Body of pancreas (tissue), 4 donors: Measurements from ENCODE around the gene DNTT. TPM values are rescaled to one million over a fixed set of nuclear protein-coding genes. Genes with fewer than 3 reads are reported as not detected.

Source experiments
- ATAC-seq: fragments of 150-250 bp; one replicate; pipeline ENCODE4 v1.9.1; 2016
- DNase-seq, 4 donors: peaks; one replicate each; pipeline ENCODE4 v3.0.0-alpha.2; 2019
- H3K27ac ChIP-seq, 4 donors: fragments of 200-600 bp; sonication (generic); 1 replicate in 3 of 4; 2 replicates in 1 of 4; pipeline versions ENCODE4 v1.5.1 to v1.6.1; 2016 to 2019; ENCODE audit warnings: mild to moderate bottlenecking in 1 of 4, mixed read lengths in 1 of 4, moderate library complexity in 1 of 4
- H3K27me3 ChIP-seq, 2 donors: fragments of 200-600 bp; sonication (generic); one replicate each; pipeline ENCODE4 v1.6.0; 2016; ENCODE audit warnings: mild to moderate bottlenecking in 1 of 2
- H3K36me3 ChIP-seq, 2 donors: fragments of 200-600 bp; sonication (generic); replicated peaks in 1 of 2; 2 replicates each; pipeline ENCODE4 v1.5.1; 2016; ENCODE audit warnings: low read depth in 2 of 2; ENCODE audit not compliant: insufficient read depth in 1 of 2
- H3K4me1 ChIP-seq: fragments of 200-600 bp; sonication (generic); one replicate; pipeline ENCODE4 v1.6.0; 2016
- H3K4me3 ChIP-seq, 2 donors: fragments of 200-600 bp; sonication (generic); 1 replicate in 1 of 2; 2 replicates in 1 of 2; pipeline ENCODE4 v1.5.1; 2016 to 2019
- H3K9me3 ChIP-seq, 3 donors: fragments of 200-600 bp; sonication (generic); 1 replicate in 2 of 3; 2 replicates in 1 of 3; pipeline ENCODE4 v1.5.1; 2016
- POLR2A ChIP-seq, 3 donors: fragments of 450-650 bp; IDR thresholded peaks; one replicate each; pipeline ENCODE4 v1.6.1; 2016; ENCODE audit warnings: antibody characterized with exemption in 3 of 3, mild to moderate bottlenecking in 2 of 3
- WGBS, 2 donors: methylation state at CpG; one replicate each; pipeline ENCODE4 v1.1.5; 2017; 5-methylcytosine and 5-hydroxymethylcytosine counted together
- intact Hi-C: fragments of 100-400 bp; cut with DNase I; formaldehyde crosslinking; loops from one replicate; pipeline ENCODE4 v1.15.1; 2023
- total RNA-seq, 2 donors: library from RNA; depleted of rRNA; stranded (reverse); fragments of >200 nt; gene quantifications; one replicate each; pipeline ENCODE4 v1.1.0, GENCODE V29; 2016
- TF ChIP-seq, protein P1 (sequence below), 7 experiments: fragments of 450-650 bp in 4 of 7; fragments of 200-600 bp in 3 of 7; sonication (generic) in 3 of 7; IDR thresholded peaks; one replicate each; pipeline ENCODE4 v1.5.1; 2016 to 2019; ENCODE audit warnings: antibody characterized with exemption in 7 of 7

Gene DNTT
- total RNA-seq, 2 donors from 2014 or later = not detected

DNA sequence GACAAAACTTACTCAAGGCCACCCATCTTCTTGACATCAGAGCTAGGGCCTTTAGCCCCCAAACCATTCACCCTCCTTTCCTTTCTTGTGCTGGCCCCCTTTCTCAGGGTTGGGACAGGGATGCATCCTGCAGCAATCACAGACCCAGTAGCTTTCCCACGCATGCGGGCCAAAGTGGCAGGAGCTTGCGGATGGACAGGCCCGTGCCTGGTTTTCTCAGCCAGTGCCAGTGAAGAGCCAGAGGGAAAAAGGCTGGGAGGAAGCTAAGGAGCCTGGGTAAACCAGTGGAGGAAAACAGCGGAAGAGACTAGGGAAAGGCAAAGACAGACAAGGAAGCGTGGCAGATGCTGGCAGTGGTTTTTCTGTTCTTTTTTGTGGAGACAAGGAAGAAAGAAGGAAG lies 27.8 kb upstream of the DNTT start:
- intact Hi-C loops = no loop called here
- H3K36me3 ChIP-seq = no peaks in the 10 kb centered on the region
- WGBS, 2 donors = 91 to 92% methylated on average over 6 of the region's 6 CpGs
- H3K27me3 ChIP-seq = no peaks in the 10 kb centered on the region
- H3K4me3 ChIP-seq = no peak overlapping the region
- no peak for ATAC-seq
- TF ChIP-seq POLR2A (IDR thresholded peaks at IDR 0.05) = no peak
- TF ChIP-seq, protein P1, sequence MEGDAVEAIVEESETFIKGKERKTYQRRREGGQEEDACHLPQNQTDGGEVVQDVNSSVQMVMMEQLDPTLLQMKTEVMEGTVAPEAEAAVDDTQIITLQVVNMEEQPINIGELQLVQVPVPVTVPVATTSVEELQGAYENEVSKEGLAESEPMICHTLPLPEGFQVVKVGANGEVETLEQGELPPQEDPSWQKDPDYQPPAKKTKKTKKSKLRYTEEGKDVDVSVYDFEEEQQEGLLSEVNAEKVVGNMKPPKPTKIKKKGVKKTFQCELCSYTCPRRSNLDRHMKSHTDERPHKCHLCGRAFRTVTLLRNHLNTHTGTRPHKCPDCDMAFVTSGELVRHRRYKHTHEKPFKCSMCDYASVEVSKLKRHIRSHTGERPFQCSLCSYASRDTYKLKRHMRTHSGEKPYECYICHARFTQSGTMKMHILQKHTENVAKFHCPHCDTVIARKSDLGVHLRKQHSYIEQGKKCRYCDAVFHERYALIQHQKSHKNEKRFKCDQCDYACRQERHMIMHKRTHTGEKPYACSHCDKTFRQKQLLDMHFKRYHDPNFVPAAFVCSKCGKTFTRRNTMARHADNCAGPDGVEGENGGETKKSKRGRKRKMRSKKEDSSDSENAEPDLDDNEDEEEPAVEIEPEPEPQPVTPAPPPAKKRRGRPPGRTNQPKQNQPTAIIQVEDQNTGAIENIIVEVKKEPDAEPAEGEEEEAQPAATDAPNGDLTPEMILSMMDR (IDR thresholded peaks at IDR 0.05) = no peak
- no peaks in the 10 kb centered on the region for H3K9me3 ChIP-seq
- DNase-seq = no peak
- peak overlapping the region; percentile 51 to 72 (median 62) for H3K27ac ChIP-seq
- peaks cover 30% of the 10 kb centered on the region for H3K4me1 ChIP-seq

DNA sequence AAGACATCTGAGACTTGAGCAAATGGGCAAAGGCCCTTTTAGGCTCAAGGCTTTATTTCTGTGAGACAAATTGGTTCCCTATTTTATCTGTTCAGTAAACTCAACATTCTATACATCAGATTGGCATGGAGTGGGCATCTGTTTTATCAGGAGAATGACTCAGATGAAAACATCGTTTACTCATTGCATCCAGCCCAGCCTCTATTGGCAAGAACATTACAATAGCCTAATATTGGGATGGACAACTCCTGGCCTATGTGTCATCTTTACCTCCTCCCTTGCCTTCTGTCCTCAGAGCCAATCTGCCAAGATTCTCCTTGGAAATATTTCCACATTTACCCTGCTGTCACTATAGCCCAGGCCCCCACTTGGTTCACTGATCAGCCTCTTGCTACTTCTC lies 27.4 kb upstream of the DNTT start:
- Histone ChIP-seq H3K4me3 (no peak overlapping the region), H3K27me3 (no peaks in the 10 kb centered on the region), H3K36me3 (no peaks in the 10 kb centered on the region), H3K9me3 (no peaks in the 10 kb centered on the region), H3K4me1 (peaks cover 28% of the 10 kb centered on the region), H3K27ac (peak overlapping the region in 3 of 4 donors; percentile 51 to 72 (median 62))
- TF ChIP-seq POLR2A (IDR thresholded peaks at IDR 0.05) = no peak
- TF ChIP-seq, protein P1 (IDR thresholded peaks at IDR 0.05) = no peak
- intact Hi-C loops = no loop called here
- ATAC-seq (no peak), DNase-seq (no peak)
- WGBS, 2 donors = 58 to 76% methylated on average over 1 of the region's 1 CpG

DNA sequence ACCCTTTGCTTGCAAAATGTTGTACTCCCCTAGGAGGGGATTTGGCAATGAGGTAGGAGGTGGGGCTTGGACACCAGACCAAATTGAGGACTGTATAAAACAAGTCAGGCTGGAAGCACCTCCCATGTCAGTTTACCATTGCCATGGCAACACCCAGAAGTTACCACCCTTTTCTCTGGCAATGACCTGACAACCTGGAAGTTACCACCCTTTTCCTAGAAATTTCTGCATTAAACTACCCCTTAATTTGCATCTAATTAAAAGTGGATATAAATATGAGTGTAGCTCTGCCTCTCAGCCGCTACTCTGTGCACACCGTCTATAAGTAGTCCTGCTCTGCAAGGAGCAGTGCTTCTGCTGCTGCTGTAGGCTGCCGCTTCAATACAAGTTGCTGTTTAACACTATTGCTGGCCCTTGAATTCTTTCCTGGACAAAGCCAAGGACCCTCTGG lies 25.0 kb upstream of the DNTT start:
- H3K9me3 ChIP-seq = no peaks in the 10 kb centered on the region
- no peak for DNase-seq
- WGBS, 2 donors = 95 to 98% methylated on average over 3 of the region's 3 CpGs
- H3K27me3 ChIP-seq = no peaks in the 10 kb centered on the region
- no peak overlapping the region for H3K4me3 ChIP-seq
- intact Hi-C loops = no loop called here
- ATAC-seq = no peak
- H3K27ac ChIP-seq = no peak overlapping the region
- H3K4me1 ChIP-seq = peaks cover 20% of the 10 kb centered on the region
- TF ChIP-seq, protein P1 (IDR thresholded peaks at IDR 0.05) = no peak
- no peak for TF ChIP-seq POLR2A (IDR thresholded peaks at IDR 0.05)
- no peaks in the 10 kb centered on the region for H3K36me3 ChIP-seq

DNA sequence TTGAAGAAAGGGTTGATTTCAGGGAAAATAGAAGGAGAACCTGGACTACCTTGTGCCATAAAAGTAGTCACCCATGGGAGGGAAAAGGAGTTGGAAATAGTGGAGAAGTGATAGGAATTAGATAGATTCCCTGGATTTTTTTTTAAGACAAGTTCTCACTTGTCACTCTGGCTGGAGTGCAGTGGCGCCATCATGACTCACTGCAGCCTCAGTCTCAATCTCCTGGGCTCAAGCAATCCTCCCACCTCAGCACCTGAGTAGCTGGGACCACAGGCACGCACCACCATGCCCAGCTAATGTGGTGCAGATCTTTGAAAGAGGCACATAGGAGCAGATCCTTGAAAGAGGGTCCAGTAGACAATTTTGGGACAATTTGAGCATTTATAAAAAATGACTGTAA lies 23.4 kb upstream of the DNTT start:
- no peak for DNase-seq
- no peak for TF ChIP-seq POLR2A (IDR thresholded peaks at IDR 0.05)
- TF ChIP-seq, protein P1 (IDR thresholded peaks at IDR 0.05) = no peak
- Histone ChIP-seq H3K36me3 (no peaks in the 10 kb centered on the region), H3K4me1 (peaks cover 15% of the 10 kb centered on the region), H3K9me3 (no peaks in the 10 kb centered on the region), H3K27me3 (no peaks in the 10 kb centered on the region), H3K27ac (no peak overlapping the region), H3K4me3 (no peak overlapping the region)
- intact Hi-C loops = no loop called here
- 91 to 94% methylated on average over 2 of the region's 2 CpGs for WGBS, 2 donors
- ATAC-seq = no peak

DNA sequence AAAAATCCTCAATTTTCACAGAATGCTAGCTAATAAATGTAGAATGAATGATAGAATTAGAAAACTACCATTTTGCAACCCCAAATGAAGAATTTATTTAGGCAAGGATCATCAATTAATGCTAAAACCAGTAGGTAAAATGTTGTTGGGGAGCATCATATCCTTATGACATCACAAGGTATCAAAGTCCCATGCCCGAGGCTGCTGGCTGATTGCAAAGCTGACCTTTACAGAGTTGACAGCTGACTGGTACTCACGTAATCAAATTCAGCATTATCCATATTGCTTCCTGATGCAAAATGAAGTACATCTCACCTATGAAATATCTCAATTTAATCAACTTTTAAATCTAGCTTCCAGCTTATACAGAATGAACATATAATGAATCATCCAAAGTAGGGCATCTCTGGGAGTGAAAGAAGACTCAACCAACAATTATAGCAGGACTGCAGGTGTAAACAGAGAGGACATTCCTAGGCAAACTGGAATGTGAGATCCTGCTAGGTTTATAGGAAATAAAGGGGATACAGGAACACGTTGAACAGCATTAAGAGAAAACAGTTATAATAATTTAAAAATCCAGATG lies 22.7 kb upstream of the DNTT start:
- H3K27ac ChIP-seq = no peak overlapping the region
- intact Hi-C loops = no loop called here
- H3K27me3 ChIP-seq = no peaks in the 10 kb centered on the region
- H3K4me1 ChIP-seq = peaks cover 11% of the 10 kb centered on the region
- no peak for TF ChIP-seq POLR2A (IDR thresholded peaks at IDR 0.05)
- TF ChIP-seq, protein P1 (IDR thresholded peaks at IDR 0.05) = no peak
- H3K9me3 ChIP-seq = no peaks in the 10 kb centered on the region
- 79 to 91% methylated on average over 3 of the region's 3 CpGs for WGBS, 2 donors
- ATAC-seq = no peak
- no peak for DNase-seq
- no peaks in the 10 kb centered on the region for H3K36me3 ChIP-seq
- no peak overlapping the region for H3K4me3 ChIP-seq
